Neuron (in vitro differentiated cells): ENCODE measurements around the gene C3orf18.

Experiments
- H2AFZ ChIP-seq: one replicate; pipeline ENCODE4 v1.6.1; 2013; ENCODE audit warnings: low read depth, mild to moderate bottlenecking, inconsistent platforms, low read length, moderate library complexity
- H3K27me3 ChIP-seq: one replicate; pipeline ENCODE4 v1.6.1; 2013; ENCODE audit warnings: low read length; ENCODE audit not compliant: insufficient read depth
- H3K36me3 ChIP-seq: one replicate; pipeline ENCODE4 v1.6.1; 2013; ENCODE audit warnings: low read length; ENCODE audit not compliant: insufficient read depth
- H3K4me1 ChIP-seq: one replicate; pipeline ENCODE4 v1.6.1; 2013; ENCODE audit warnings: low read length; ENCODE audit not compliant: insufficient read depth
- H3K4me3 ChIP-seq: 2 replicates; pipeline ENCODE4 v1.5.1; 2013; ENCODE audit warnings: mild to moderate bottlenecking, low read length, moderate library complexity
- H3K9me3 ChIP-seq: one replicate; pipeline ENCODE4 v1.6.1; 2013; ENCODE audit warnings: low read length

Gene C3orf18

DNA sequence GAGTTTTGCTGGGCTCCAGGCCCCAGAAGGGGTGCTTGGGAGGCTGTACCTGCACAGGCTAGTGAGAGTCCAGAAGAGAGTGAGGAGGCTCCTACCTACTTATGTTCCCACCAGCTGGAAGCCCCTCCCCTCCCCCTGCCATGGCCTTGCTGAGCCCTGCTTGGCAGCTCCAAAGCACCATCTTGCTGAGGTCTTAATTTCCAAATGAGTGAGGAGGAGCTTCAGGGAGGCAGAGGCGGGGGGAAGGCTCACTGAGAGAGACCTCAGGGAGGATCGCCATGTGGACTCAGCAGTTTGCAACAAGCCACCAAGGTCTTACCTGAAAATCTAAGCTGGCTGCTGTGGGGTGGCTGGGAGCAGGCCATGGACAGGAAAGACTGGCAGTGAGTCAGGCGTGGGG, 55.4 kb downstream of the C3orf18 start:
- H3K4me3 ChIP-seq = no peak overlapping the region
- H3K27me3 ChIP-seq = peaks cover 37% of the 10 kb centered on the region
- H3K36me3 ChIP-seq = no peaks in the 10 kb centered on the region
- H3K9me3 ChIP-seq = no peaks in the 10 kb centered on the region
- no peak overlapping the region for H2AFZ ChIP-seq
- H3K4me1 ChIP-seq = peaks cover 23% of the 10 kb centered on the region

DNA sequence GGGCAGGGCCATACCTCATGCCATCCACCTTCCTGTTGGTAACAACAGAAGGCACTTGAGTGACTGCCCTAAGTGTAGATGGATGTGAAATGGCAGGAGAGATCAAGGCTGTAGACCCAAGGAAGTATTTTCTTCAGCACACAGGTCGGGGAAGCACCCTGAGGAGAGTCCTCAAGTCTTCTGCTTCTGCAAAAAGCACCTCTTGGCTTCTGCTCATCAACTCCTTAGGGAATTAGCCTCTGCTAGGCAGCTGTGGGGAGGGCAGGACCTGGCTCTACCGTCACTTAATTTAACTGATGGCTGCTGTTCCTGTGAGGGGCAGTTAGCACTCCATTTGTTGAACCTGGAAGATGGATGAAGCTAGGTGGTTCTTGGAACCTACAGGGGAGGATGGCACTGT, 57.2 kb downstream of the C3orf18 start:
- Histone ChIP-seq H3K27me3 (peaks cover 45% of the 10 kb centered on the region), H3K4me3 (no peak overlapping the region), H3K36me3 (no peaks in the 10 kb centered on the region), H3K4me1 (peaks cover 5% of the 10 kb centered on the region), H2AFZ (no peak overlapping the region), H3K9me3 (no peaks in the 10 kb centered on the region)

DNA sequence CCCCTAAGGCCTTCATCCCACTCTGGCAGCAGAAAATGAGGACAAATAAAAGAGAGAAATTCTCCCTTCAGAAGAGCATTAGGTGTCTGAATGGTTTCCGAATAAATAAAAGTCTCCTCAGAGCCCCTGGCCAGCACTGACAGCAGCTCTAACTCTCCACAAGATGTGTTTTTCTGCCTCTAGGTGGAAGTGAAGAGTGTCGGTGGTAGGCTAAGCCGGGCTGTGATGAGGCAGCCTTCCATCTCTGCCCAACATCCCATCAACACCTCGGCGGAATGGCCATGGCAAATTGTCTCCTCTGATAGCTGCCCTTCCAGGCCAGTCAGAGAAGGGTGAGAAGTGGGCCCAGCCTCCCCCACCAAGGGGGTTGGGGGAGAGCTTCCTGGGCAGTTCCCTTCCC, 57.8 kb downstream of the C3orf18 start:
- no peak overlapping the region for H3K4me3 ChIP-seq
- H2AFZ ChIP-seq = no peak overlapping the region
- H3K27me3 ChIP-seq = peaks cover 51% of the 10 kb centered on the region
- no peaks in the 10 kb centered on the region for H3K9me3 ChIP-seq
- no peaks in the 10 kb centered on the region for H3K4me1 ChIP-seq
- no peaks in the 10 kb centered on the region for H3K36me3 ChIP-seq

DNA sequence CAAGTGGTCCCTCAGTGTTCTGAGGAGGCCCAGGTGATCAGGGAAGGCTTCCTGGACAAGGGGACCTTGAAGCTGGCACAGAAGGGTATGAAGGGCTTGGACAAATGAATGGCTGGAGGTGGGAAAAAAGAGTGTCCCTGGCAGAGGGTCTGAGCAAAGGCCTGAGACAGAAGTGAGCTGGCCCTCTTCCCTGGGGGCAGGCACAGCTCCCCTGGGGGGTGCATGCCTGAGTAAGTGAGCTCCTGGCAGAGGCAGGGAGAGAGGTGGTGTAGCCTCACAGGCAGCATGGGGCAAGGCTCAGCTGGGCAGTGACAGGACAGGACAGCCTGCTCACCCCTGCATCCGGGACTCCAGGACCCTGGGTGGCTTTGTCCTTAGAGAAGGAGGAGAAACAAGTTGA, 58.7 kb downstream of the C3orf18 start:
- H3K27me3 ChIP-seq = peaks cover 56% of the 10 kb centered on the region

More for the DNA sequence above, 58.7 kb downstream of the C3orf18 start:
- Histone ChIP-seq H3K36me3 (no peaks in the 10 kb centered on the region), H3K4me1 (peaks cover 4% of the 10 kb centered on the region), H2AFZ (no peak overlapping the region), H3K4me3 (no peak overlapping the region), H3K9me3 (no peaks in the 10 kb centered on the region)
